Smooth muscle cell (in vitro differentiated cells): ENCODE data around the gene CARMIL1. TPM values are rescaled to one million over a fixed set of nuclear protein-coding genes. Genes with fewer than 3 reads are reported as not detected.

Experiments used
- DNase-seq: peaks from one replicate; lab custom pipeline; 2025; ENCODE audit not compliant: unreplicated experiment; lab: John Stamatoyannopoulos, UW
- H2AFZ ChIP-seq: fragments of 200-600 bp; sonication (generic); 2 replicates; pipeline ENCODE4 v1.6.0; 2016; ENCODE audit warnings: antibody characterized with exemption, low read depth, mild to moderate bottlenecking
- H3F3A ChIP-seq: fragments of 200-600 bp; sonication (generic); 2 replicates; pipeline ENCODE4 v1.6.0; 2017; ENCODE audit warnings: antibody characterized with exemption, low read depth
- H3K27ac ChIP-seq: fragments of 200-600 bp; sonication (generic); 2 replicates; pipeline ENCODE4 v1.5.1; 2016; ENCODE audit warnings: low read depth, mild to moderate bottlenecking
- H3K27me3 ChIP-seq: fragments of 200-600 bp; sonication (generic); 2 replicates; pipeline ENCODE4 v1.6.1; 2016; ENCODE audit warnings: low read depth, mild to moderate bottlenecking
- H3K36me3 ChIP-seq: fragments of 200-600 bp; sonication (generic); 2 replicates; pipeline ENCODE4 v1.5.1; 2016; ENCODE audit warnings: low read depth
- H3K4me1 ChIP-seq: fragments of 200-600 bp; sonication (generic); 2 replicates; pipeline ENCODE4 v1.5.1; 2016; ENCODE audit warnings: low read depth
- H3K4me2 ChIP-seq: fragments of 200-600 bp; sonication (generic); 2 replicates; pipeline ENCODE4 v1.6.0; 2016; ENCODE audit warnings: mild to moderate bottlenecking
- H3K4me3 ChIP-seq: fragments of 200-600 bp; sonication (generic); 2 replicates; pipeline ENCODE4 v1.5.1; 2016; ENCODE audit warnings: mild to moderate bottlenecking
- H3K79me2 ChIP-seq: fragments of 200-600 bp; sonication (generic); 2 replicates; pipeline ENCODE4 v1.6.0; 2016; ENCODE audit warnings: low read depth, mild to moderate bottlenecking
- H3K9ac ChIP-seq: fragments of 200-600 bp; sonication (generic); 2 replicates; pipeline ENCODE4 v1.6.0; 2016; ENCODE audit warnings: low read depth
- H3K9me3 ChIP-seq: fragments of 200-600 bp; sonication (generic); replicated peaks from 2 replicates; pipeline ENCODE4 v1.5.1; 2016; ENCODE audit warnings: low read depth
- H4K20me1 ChIP-seq: fragments of 200-600 bp; sonication (generic); 2 replicates; pipeline ENCODE4 v1.6.0; 2016; ENCODE audit warnings: low read depth
- WGBS: methylation state at CpG from one replicate; pipeline ENCODE4 v1.1.7; 2016; ENCODE audit warnings: low lambda C conversion rate; 5-methylcytosine and 5-hydroxymethylcytosine counted together
- polyA plus RNA-seq: library from polyadenylated mRNA; unstranded; fragments of >200 nt; fragmentation: Nextera tagmentation; extraction: Ambion mirVana; gene quantifications from 2 replicates; pipeline ENCODE4 v1.2.1, GENCODE V29; 2016
- total RNA-seq: library from RNA; depleted of rRNA; stranded (reverse); fragments of >200 nt; gene quantifications from 2 replicates; pipeline ENCODE4 v1.2.3, GENCODE V29; 2014
- TF ChIP-seq, protein P1 (sequence below): fragments of 200-600 bp; sonication (generic); IDR thresholded peaks from 2 replicates; pipeline ENCODE4 v1.5.1; 2017; ENCODE audit warnings: borderline replicate concordance, mild to moderate bottlenecking, antibody characterized with exemption; ENCODE audit not compliant: insufficient read depth, poor library complexity, severe bottlenecking

Gene CARMIL1
- total and polyA plus RNA-seq, 2 experiments from 2014 or later: 7.6 to 24.1 TPM

DNA sequence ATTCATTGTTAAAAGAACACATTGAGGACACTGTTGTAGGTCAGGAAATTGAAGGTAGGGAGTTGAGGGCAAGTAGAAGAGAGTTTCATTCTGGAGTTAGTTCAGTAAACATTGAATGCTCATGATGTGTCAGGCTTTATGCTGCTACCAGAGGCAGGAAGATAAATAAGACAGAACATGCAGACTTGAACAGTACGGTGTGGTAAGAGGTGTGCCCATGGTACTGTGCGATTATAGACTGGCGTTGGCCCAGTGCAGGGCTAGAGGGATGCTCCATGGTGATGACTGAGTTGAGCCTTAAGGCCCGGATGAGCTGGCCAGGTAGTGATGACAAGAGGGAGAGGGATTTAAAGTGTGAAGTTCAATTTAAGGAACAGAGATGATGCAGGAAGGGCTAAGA, 50.8 kb downstream of the CARMIL1 start:
- Histone ChIP-seq H3K4me3 (no peak overlapping the region), H3K9ac (no peak overlapping the region), H3K36me3 (no peaks in the 10 kb centered on the region), H2AFZ (no peak overlapping the region), H3K27ac (no peak overlapping the region), H3K4me2 (no peak overlapping the region), H3K9me3 (no peaks in the 10 kb centered on the region), H3K79me2 (peaks cover 52% of the 10 kb centered on the region), H3K4me1 (peaks cover 8% of the 10 kb centered on the region), H4K20me1 (peaks cover 16% of the 10 kb centered on the region), H3K27me3 (no peaks in the 10 kb centered on the region), H3F3A (no peaks in the 10 kb centered on the region)
- TF ChIP-seq, protein P1, sequence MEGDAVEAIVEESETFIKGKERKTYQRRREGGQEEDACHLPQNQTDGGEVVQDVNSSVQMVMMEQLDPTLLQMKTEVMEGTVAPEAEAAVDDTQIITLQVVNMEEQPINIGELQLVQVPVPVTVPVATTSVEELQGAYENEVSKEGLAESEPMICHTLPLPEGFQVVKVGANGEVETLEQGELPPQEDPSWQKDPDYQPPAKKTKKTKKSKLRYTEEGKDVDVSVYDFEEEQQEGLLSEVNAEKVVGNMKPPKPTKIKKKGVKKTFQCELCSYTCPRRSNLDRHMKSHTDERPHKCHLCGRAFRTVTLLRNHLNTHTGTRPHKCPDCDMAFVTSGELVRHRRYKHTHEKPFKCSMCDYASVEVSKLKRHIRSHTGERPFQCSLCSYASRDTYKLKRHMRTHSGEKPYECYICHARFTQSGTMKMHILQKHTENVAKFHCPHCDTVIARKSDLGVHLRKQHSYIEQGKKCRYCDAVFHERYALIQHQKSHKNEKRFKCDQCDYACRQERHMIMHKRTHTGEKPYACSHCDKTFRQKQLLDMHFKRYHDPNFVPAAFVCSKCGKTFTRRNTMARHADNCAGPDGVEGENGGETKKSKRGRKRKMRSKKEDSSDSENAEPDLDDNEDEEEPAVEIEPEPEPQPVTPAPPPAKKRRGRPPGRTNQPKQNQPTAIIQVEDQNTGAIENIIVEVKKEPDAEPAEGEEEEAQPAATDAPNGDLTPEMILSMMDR: no peak
- DNase-seq: no peak
- WGBS: 92% methylated on average over 4 of the region's 4 CpGs

DNA sequence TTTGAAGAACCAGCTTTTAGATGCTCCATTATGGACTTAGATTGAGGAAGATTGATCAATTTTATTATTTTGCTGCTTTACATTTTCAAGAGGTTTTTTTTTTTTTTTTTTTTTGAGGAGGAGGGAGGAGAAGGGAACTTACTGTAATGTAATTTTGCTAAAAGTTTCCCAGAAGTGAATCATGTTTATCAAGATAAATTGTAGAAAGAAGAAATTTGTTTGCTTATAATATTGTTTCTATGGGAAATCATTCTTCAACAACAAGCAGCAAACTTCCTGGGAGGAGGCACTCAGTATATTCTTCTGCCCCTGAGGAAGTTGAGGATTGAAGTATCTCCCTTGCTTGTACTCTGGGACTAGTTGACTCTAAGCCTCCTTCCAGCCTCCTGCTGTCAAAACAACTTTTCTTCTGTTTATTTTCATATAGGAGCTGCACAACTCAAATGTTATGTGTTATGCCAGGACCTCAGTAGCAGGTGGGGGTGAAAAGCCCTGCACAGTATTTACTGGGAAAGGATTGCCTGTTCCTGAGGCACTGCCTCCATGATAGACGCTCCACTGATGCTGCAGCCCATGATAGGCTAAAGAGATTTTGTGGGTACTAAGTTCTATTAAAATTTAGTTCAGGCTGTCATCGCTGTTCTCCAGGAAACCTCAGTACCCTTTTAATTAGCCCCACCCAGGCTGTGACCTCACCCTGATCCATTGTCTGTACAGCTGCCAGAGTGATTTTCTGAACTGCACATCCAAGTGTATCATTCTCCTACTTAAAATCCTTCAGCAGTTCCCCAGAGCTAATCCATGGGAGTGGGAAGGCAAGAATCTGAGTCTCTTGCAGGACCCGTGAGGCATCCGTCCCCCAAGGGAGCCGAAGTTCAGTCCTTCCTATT, 51.9 kb downstream of the CARMIL1 start:
- Histone ChIP-seq H3K27me3 (no peaks in the 10 kb centered on the region), H3K79me2 (peaks cover 52% of the 10 kb centered on the region), H3K9me3 (no peaks in the 10 kb centered on the region), H3K36me3 (no peaks in the 10 kb centered on the region), H3K4me2 (no peak overlapping the region), H3K9ac (no peak overlapping the region), H2AFZ (no peak overlapping the region), H3K27ac (no peak overlapping the region), H3K4me3 (no peak overlapping the region), H3F3A (no peaks in the 10 kb centered on the region), H4K20me1 (peaks cover 22% of the 10 kb centered on the region), H3K4me1 (peaks cover 10% of the 10 kb centered on the region)
- TF ChIP-seq, protein P1: no peak
- 69% methylated on average over 5 of the region's 5 CpGs for WGBS
- no peak for DNase-seq

DNA sequence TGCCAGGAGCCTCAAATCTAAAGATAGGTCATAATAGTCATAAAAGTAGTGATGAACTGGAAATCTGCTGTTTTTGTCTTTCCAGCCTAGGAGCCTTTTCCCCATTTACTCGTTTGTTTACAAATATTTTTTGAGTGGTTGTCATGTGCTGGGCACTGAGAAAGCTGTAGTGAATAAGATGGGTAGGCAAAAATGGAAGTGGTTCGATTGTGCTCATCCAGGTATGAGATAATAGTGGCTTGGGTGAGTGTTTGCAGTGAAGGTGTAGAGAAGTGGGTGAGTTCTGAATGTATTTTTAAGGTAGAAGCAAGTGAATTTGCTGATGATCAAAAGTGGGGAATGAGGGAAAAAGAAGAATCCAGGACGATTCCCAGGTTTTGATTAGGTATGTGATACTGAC, 53.0 kb downstream of the CARMIL1 start:
- Histone ChIP-seq H3K4me3 (no peak overlapping the region), H3K4me1 (peaks cover 10% of the 10 kb centered on the region), H3F3A (no peaks in the 10 kb centered on the region), H3K27ac (no peak overlapping the region), H3K27me3 (no peaks in the 10 kb centered on the region), H3K9me3 (no peaks in the 10 kb centered on the region), H3K9ac (no peak overlapping the region), H3K79me2 (peaks cover 47% of the 10 kb centered on the region), H3K36me3 (no peaks in the 10 kb centered on the region), H4K20me1 (peaks cover 22% of the 10 kb centered on the region), H3K4me2 (no peak overlapping the region), H2AFZ (no peak overlapping the region)
- WGBS: 88% methylated on average over 3 of the region's 3 CpGs
- TF ChIP-seq, protein P1: no peak
- no peak for DNase-seq
